ENCODE data around the gene FKBP8. TPM values are rescaled to one million over a fixed set of nuclear protein-coding genes. Genes with fewer than 3 reads are reported as not detected.

Gene FKBP8
- total RNA-seq, 2 donors from 2014 or later, result 235 to 247 TPM

DNA sequence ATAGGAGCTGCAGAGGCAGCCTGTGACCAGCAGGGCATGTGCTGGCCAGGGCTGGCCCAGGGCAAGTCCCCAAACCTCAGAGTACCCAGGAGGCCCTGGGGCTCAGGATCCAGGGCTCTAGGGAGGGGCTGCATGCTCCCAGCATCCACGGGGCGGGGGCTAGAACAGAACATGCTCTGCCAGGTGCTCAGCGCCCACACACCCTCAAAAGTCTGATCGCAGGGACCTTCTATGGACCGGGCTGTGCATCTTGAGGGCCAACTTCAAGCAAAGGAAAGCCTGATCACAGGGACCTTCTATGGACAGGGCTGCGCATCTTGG lies 55.0 kb downstream of the FKBP8 start:
- ATAC-seq (peak; percentile 51), DNase-seq (peak in 1 of 4 donors; percentile 40)
- Histone ChIP-seq H3K9me3 (no peaks in the 10 kb centered on the region), H3K27ac (peak overlapping the region in 3 of 4 donors; percentile 47 to 65 (median 52)), H3K4me1 (peaks cover 74% of the 10 kb centered on the region), H3K36me3 (replicated peaks in 1 of 2; ENCODE audit: insufficient read depth in 1 of 2, low read depth in 2 of 2) (no peaks in the 10 kb centered on the region), H3K4me3 (no peak overlapping the region), H3K27me3 (no peaks in the 10 kb centered on the region)
- intact Hi-C loops (cut with DNase I), result no loop called here
- 77 to 88% methylated on average over 4 to 6 of the region's 6 CpGs for WGBS, 2 donors
- no peak for TF ChIP-seq POLR2A (IDR thresholded peaks at IDR 0.05)
- TF ChIP-seq, protein P1, sequence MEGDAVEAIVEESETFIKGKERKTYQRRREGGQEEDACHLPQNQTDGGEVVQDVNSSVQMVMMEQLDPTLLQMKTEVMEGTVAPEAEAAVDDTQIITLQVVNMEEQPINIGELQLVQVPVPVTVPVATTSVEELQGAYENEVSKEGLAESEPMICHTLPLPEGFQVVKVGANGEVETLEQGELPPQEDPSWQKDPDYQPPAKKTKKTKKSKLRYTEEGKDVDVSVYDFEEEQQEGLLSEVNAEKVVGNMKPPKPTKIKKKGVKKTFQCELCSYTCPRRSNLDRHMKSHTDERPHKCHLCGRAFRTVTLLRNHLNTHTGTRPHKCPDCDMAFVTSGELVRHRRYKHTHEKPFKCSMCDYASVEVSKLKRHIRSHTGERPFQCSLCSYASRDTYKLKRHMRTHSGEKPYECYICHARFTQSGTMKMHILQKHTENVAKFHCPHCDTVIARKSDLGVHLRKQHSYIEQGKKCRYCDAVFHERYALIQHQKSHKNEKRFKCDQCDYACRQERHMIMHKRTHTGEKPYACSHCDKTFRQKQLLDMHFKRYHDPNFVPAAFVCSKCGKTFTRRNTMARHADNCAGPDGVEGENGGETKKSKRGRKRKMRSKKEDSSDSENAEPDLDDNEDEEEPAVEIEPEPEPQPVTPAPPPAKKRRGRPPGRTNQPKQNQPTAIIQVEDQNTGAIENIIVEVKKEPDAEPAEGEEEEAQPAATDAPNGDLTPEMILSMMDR (IDR thresholded peaks at IDR 0.05), result peak in 2 of 7 experiments; percentile 9 to 21

DNA sequence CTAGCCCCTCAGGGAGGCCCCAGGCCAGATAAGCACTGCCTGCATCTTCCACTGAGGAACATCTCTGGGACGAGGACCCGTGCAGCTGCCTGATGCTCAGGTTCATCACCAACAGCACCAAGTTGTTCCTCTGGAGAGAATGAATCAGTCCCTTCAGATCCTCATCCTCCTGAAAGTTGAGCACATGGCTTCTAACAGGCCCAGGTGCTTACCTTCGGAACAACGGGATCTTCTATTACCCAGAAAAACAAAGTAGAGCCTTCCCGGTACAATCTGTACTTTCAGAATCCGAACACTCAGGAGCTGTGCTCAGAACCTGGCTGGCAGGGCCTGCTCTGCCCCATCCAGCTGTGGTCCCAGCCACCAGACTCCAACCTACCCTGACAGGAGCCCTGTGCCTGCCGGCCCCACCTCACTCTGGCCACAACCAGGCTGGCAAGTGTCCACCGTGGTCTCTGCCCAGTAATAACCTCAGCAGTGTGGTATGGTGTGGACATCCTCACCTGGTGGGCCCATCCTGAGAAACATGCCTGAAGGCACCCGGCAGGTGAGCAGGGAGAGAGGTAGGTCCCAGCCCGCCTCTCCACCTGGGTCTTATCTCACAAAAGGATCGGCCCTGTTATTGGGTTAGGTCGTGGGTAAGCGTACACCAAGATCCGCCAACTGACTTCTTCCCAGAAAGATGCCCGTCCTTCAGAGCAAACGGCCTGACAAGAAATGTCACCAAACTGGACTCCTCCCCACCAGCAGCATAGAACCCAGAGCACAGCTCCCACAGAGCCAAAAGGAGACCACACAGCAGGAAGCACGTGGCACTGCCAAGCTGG lies 55.6 kb downstream of the FKBP8 start:
- TF ChIP-seq, protein P1 (IDR thresholded peaks at IDR 0.05), result peak in 1 of 7 experiments; percentile 14
- TF ChIP-seq POLR2A (IDR thresholded peaks at IDR 0.05), result no peak
- H3K4me3 ChIP-seq, result no peak overlapping the region
- H3K9me3 ChIP-seq, result no peaks in the 10 kb centered on the region
- intact Hi-C loops (cut with DNase I), result no loop called here
- H3K4me1 ChIP-seq, result peaks cover 68% of the 10 kb centered on the region
- ATAC-seq (no peak), DNase-seq (no peak)
- H3K36me3 ChIP-seq (replicated peaks in 1 of 2; ENCODE audit: insufficient read depth in 1 of 2, low read depth in 2 of 2), result no peaks in the 10 kb centered on the region
- 57 to 68% methylated on average over 13 to 17 of the region's 17 CpGs for WGBS, 2 donors
- H3K27me3 ChIP-seq, result no peaks in the 10 kb centered on the region
- peak overlapping the region in 1 of 4 donors; percentile 65 for H3K27ac ChIP-seq

DNA sequence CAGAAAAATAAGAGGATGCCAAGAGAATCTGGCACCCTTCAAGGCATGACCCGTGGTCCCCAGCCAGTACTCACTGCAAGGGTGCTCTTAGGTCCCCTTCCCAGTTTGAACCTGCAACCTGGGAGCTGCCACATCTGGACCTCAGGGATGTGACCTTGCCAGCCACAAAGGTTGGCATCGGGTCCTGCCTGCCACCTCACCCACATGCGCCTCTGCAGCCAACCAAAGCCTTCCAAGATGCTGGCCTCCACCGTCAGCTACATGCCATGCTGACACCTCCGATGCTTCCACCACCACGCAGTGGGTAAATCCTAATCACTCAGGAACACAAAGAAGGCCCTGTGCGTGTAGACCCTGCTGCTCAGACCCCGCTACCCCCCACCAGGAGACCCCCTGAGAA lies 56.6 kb downstream of the FKBP8 start:
- intact Hi-C loops (cut with DNase I), result no loop called here
- TF ChIP-seq, protein P1 (IDR thresholded peaks at IDR 0.05), result no peak
- no peak for TF ChIP-seq POLR2A (IDR thresholded peaks at IDR 0.05)
- Histone ChIP-seq H3K27ac (no peak overlapping the region), H3K9me3 (no peaks in the 10 kb centered on the region), H3K4me3 (no peak overlapping the region), H3K36me3 (replicated peaks in 1 of 2; ENCODE audit: insufficient read depth in 1 of 2, low read depth in 2 of 2) (no peaks in the 10 kb centered on the region), H3K27me3 (no peaks in the 10 kb centered on the region), H3K4me1 (peaks cover 59% of the 10 kb centered on the region)
- DNase-seq (no peak), ATAC-seq (no peak)
- 51 to 76% methylated on average over 7 to 8 of the region's 8 CpGs for WGBS, 2 donors

DNA sequence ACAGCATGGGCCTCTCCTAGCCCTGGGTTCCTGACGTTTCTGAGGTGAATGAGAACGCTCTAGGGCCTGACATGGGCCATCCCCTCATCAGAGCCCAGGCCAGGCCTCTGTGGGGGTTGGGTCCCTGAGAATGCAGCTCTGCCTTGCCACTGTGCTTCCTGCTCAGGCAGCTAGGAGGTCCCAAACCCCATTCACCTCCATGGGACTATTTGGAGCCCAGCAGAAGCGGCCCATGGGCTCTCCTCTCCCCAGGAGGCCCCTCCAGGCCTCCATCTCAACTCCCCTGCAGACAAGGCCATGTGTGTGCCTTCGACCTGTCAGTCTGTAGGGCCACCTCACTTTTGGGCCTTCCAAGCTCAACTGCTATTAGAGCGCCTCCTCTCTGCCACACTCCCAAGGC lies 58.4 kb downstream of the FKBP8 start:
- H3K27ac ChIP-seq, result no peak overlapping the region

More for the DNA sequence above, 58.4 kb downstream of the FKBP8 start:
- H3K4me3 ChIP-seq, result no peak overlapping the region
- intact Hi-C loops (cut with DNase I), result no loop called here
- TF ChIP-seq, protein P1 (IDR thresholded peaks at IDR 0.05), result peak in 1 of 7 experiments; percentile 10
- TF ChIP-seq POLR2A (IDR thresholded peaks at IDR 0.05), result no peak
- H3K36me3 ChIP-seq (replicated peaks in 1 of 2; ENCODE audit: insufficient read depth in 1 of 2, low read depth in 2 of 2), result no peaks in the 10 kb centered on the region
- peaks cover 69% of the 10 kb centered on the region for H3K4me1 ChIP-seq
- no peaks in the 10 kb centered on the region for H3K9me3 ChIP-seq
- 87 to 93% methylated on average over 3 to 5 of the region's 5 CpGs for WGBS, 2 donors
- H3K27me3 ChIP-seq, result no peaks in the 10 kb centered on the region
- DNase-seq (no peak), ATAC-seq (no peak)
